Activated T-cell treated with anti-CD3 and anti-CD28 coated beads, Interleukin-2, amount 50 U/mL, for 4 hours (primary cell): Measurements from ENCODE around the gene PSENEN. TPM values are rescaled to one million over a fixed set of nuclear protein-coding genes. Genes with fewer than 3 reads are reported as not detected.
A peak's percentile ranks its signal among the peaks of the same experiment; 100 is the strongest.
"Not testable (repeated sequence)": the region's sequence is repeated elsewhere in the genome, so short reads cannot be mapped to it uniquely, and the experiment has no call there.

Experiments
- ATAC-seq, 2 donors: fragments of 200-7000 bp; cut with Tn5 transposase; one replicate each; pipeline ENCODE4 v1.10.0; 2021
- DNase-seq: peaks from one replicate; pipeline ENCODE4 v3.0.0-alpha.2; 2020
- H3K27me3 Mint-ChIP-seq: one replicate; pipeline ENCODE4 v1.8.0; 2021; ENCODE audit warnings: low read depth, mixed read lengths
- H3K36me3 Mint-ChIP-seq: one replicate; pipeline ENCODE4 v1.8.0; 2022; ENCODE audit warnings: mixed read lengths; ENCODE audit not compliant: insufficient read depth
- H3K4me1 Mint-ChIP-seq: one replicate; pipeline ENCODE4 v1.8.0; 2021; ENCODE audit warnings: low read depth, mixed read lengths
- H3K4me3 Mint-ChIP-seq: one replicate; pipeline ENCODE4 v1.8.0; 2021; ENCODE audit warnings: mild to moderate bottlenecking, moderate library complexity, mixed read lengths
- H3K9me3 Mint-ChIP-seq: one replicate; pipeline ENCODE4 v1.8.0; 2021; ENCODE audit warnings: mixed read lengths
- total RNA-seq, 3 donors: library from RNA; stranded (reverse); gene quantifications; one replicate each; pipeline ENCODE4 v1.2.1, GENCODE V29; 2021

Gene PSENEN
- total RNA-seq, 3 donors from 2014 or later: 46.1 to 49.3 (median 47.9) TPM

DNA sequence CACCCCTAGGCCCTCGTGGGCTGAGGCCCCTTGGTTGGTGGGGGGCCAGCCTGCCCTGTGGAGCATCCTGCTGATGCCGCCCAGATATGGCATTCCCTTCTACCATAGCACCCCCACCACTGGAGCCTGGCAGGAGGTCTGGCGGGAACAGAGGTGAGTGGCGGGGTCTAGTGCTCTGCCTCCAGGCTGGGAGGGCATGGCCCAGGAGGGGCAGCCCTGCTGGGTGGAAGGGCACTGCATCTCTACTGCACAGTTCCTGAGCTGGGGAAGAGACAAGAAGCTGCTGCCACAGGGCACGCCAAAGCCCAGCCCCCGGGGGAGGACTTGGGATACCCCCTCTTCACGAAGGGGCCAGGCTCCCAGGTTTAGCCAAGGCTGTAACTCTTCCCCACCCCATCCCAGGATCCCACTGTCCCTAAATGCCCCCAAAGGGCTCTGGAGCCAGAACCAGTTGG lies 30.1 kb upstream of the PSENEN start:
- Mint-ChIP-seq H3K4me1 (peaks cover 63% of the 10 kb centered on the region), H3K9me3 (no peaks in the 10 kb centered on the region), H3K27me3 (no peaks in the 10 kb centered on the region), H3K4me3 (peak overlapping the region; percentile 91), H3K36me3 (peaks cover 14% of the 10 kb centered on the region)
- DNase-seq (no peak), ATAC-seq (no peak)

DNA sequence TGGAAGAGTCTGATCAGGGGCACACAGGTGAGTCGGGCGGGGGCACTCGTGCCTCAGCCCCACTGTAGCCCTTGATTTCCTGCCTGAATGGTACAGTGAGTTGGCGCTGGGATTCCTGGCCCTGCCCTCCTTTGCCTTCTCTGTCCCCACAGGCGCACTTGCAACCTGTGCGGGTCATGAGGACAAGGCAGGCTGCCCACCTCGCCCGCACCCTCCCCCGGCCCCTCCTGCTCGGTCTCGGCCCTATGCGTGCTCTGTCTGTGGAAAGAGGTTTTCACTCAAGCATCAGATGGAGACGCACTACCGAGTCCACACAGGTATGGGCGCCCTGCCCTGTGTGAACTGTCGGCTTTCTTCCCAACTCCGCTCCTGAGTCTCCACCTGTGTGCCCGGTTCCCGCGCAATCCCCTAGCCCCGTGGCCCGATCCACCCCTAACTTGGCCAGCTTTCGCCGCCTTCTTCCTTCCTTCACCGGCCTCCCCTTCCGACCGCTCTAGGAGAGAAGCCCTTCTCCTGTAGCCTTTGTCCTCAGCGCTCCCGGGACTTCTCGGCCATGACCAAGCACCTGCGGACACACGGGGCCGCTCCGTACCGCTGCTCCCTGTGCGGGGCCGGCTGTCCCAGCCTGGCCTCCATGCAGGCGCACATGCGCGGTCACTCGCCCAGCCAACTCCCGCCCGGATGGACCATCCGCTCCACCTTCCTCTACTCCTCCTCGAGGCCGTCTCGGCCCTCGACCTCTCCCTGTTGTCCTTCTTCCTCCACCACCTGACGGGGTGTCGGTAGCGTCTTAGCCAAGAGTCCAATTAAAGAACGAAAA lies 29.3 kb upstream of the PSENEN start:
- H3K9me3 Mint-ChIP-seq: no peaks in the 10 kb centered on the region
- ATAC-seq (no peak), DNase-seq (no peak)
- H3K4me1 Mint-ChIP-seq: peaks cover 56% of the 10 kb centered on the region
- peak overlapping the region; percentile 91 for H3K4me3 Mint-ChIP-seq
- no peaks in the 10 kb centered on the region for H3K27me3 Mint-ChIP-seq
- peaks cover 14% of the 10 kb centered on the region for H3K36me3 Mint-ChIP-seq

DNA sequence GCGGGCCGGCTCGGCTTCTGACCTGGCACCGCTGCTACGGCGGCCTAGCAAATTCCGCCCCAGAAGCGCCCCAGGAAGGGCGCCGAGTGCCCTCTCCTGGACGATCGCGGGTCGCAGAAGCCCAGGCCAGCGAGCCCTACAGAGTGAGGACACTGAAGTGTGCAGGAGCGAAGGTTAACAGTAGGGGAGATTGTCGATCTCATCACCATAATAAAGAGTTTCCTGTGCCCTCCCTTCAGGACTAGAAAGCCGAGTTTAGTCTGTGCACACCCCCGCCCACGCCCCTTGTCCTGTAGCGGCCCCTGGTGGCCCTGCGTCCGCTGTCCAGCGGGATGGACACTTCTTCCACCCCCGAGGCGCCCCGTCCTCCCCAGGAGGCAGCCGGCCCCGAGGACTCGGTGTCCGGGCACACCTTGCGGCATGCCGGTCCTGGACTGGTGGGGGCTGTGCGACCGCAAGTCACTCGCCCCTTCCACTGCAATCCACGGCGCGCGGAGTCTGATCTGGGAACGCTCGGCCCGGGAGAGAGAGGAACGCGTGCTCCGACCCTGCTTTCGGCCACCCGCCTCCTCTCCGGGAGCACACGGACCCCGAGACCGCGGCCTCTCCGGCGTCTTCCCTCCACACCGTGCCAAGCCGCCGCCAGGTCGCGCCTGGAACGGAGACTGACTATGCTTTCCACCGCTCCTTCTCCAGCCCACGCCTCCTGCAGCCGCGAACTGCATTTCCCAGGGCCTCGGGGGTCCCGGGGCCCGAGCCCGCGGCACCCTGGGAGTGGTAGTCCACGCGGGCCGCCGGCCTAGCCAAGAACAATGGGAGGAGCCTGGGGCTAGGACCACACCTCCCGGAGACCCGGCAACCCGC lies 28.4 kb upstream of the PSENEN start:
- ATAC-seq (peak; percentile 76 to 79), DNase-seq (peak; percentile 95)
- H3K9me3 Mint-ChIP-seq: no peaks in the 10 kb centered on the region
- H3K4me1 Mint-ChIP-seq: peaks cover 53% of the 10 kb centered on the region
- H3K4me3 Mint-ChIP-seq: peak overlapping the region; percentile 91
- peaks cover 14% of the 10 kb centered on the region for H3K36me3 Mint-ChIP-seq
- H3K27me3 Mint-ChIP-seq: no peaks in the 10 kb centered on the region

DNA sequence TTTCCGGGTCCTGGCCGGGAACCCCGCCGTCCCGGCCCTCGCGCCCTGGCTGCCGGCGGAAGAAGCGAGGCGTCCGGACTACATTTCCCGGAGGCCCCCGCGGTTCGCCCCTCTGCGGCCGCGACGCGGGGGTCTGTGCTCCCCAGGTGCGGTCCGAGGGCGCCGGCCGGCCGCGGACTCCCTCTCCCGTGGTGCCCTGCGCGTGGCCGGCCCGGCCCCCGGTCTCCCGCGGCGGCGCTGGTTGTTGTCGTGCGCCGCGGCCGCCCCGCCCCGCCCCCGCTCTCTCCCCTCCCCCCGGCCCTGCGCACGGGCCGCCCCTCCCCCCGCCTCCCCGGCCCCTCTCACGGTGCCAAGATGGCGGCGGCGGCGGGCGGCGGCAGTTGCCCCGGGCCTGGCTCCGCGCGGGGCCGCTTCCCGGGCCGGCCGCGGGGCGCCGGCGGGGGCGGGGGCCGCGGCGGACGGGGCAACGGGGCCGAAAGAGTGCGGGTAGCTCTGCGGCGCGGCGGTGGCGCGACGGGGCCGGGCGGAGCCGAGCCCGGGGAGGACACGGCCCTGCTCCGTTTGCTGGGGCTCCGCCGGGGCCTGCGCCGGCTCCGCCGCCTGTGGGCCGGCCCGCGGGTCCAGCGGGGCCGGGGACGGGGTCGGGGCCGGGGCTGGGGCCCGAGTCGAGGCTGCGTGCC lies 27.6 kb upstream of the PSENEN start, which contains the start of gene KMT2B:
Gene KMT2B (plus strand): TSS at position 339 of the 680 bp plus-strand sequence. CDS start 16 bp downstream, at position 355.
- H3K4me1 Mint-ChIP-seq: peaks cover 45% of the 10 kb centered on the region
- H3K9me3 Mint-ChIP-seq: no peaks in the 10 kb centered on the region

DNA sequence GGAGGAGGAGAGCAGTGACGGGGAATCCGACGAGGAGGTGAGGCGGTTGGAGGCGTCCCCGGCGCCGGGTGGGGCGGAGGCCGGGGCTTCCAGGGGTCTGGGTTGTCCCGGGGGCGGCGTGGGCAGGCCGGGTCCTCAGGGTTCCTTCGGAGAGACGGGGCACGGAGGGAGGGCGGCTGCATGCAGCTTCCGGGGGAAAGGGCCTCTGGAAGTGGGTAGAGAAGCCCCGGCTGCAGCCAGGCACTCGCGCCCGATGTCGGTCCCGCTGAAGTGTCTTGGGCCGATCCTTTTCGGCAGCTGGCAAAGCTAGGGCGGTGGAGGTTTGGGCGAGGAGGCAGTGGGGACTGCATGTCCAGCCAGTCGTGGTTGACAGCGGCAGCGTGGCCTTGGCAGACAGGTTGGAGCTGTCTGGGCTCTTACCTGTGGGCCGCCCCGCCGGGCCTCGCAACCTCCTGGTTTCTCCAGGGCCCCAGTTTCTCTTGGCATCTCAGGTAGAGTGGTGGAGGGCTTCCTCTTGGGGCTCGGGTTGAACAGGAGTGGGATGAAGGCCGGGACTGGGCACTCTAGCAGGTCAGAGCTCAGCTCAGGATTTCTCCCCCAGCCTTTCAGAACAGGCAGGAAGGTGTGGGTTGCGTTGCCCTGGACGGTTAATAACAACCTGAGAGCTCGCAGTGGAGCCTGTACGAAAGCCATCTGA lies 27.0 kb upstream of the PSENEN start:
- peak; percentile 50 for DNase-seq
- Mint-ChIP-seq H3K36me3 (peaks cover 25% of the 10 kb centered on the region), H3K4me3 (peak overlapping the region; percentile 90), H3K9me3 (no peaks in the 10 kb centered on the region), H3K27me3 (no peaks in the 10 kb centered on the region), H3K4me1 (peaks cover 41% of the 10 kb centered on the region)
- ATAC-seq: peak; percentile 0 to 2

More for the DNA sequence above, 27.6 kb upstream of the PSENEN start, which contains the start of gene KMT2B:
- DNase-seq (no peak), ATAC-seq (peak; percentile 1 to 41)
- no peaks in the 10 kb centered on the region for H3K27me3 Mint-ChIP-seq
- peaks cover 20% of the 10 kb centered on the region for H3K36me3 Mint-ChIP-seq
- H3K4me3 Mint-ChIP-seq: peak within 1 kb of the TSS; percentile 91

DNA sequence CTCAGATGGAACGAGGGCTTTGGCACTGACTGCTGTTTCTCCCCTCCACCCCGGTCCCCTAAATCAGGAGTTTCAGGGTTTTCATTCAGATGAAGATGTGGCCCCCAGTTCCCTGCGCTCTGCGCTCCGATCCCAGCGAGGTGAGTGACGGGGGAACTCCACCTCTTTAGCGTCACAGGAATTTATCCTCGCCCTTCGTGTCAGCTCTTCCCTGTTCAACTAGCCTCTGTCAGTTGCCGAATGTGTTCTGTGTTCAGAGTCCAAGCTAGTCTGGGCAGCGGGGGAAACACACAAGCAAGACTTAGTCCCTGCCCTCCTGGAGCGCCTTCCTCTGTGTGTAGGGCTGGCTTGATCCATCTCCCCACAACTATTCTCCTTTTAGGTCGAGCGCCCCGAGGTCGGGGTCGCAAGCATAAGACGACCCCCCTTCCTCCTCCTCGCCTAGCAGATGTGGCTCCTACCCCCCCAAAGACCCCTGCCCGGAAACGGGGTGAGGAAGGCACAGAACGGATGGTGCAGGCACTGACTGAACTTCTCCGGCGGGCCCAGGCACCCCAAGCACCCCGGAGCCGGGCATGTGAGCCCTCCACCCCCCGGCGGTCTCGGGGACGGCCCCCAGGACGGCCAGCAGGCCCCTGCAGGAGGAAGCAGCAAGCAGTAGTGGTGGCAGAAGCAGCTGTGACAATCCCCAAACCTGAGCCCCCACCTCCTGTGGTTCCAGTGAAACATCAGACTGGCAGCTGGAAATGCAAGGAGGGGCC lies 25.9 kb upstream of the PSENEN start:
- ATAC-seq (no peak), DNase-seq (no peak)
- Mint-ChIP-seq H3K27me3 (no peaks in the 10 kb centered on the region), H3K36me3 (peaks cover 27% of the 10 kb centered on the region), H3K9me3 (no peaks in the 10 kb centered on the region), H3K4me1 (peaks cover 30% of the 10 kb centered on the region), H3K4me3 (peak overlapping the region; percentile 90)

DNA sequence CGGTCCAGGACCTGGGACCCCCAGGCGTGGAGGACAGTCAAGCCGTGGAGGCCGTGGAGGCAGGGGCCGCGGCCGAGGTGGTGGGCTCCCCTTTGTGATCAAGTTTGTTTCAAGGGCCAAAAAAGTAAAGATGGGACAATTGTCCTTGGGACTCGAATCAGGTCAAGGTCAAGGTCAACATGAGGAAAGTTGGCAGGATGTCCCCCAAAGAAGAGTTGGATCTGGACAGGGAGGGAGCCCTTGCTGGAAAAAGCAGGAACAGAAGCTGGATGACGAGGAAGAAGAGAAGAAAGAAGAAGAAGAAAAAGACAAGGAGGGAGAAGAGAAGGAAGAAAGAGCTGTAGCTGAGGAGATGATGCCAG lies 25.3 kb upstream of the PSENEN start:
- no peak for ATAC-seq
- Mint-ChIP-seq H3K4me3 (peak overlapping the region; percentile 2), H3K4me1 (peaks cover 25% of the 10 kb centered on the region), H3K27me3 (no peaks in the 10 kb centered on the region), H3K36me3 (peaks cover 31% of the 10 kb centered on the region), H3K9me3 (no peaks in the 10 kb centered on the region)
- no peak for DNase-seq

DNA sequence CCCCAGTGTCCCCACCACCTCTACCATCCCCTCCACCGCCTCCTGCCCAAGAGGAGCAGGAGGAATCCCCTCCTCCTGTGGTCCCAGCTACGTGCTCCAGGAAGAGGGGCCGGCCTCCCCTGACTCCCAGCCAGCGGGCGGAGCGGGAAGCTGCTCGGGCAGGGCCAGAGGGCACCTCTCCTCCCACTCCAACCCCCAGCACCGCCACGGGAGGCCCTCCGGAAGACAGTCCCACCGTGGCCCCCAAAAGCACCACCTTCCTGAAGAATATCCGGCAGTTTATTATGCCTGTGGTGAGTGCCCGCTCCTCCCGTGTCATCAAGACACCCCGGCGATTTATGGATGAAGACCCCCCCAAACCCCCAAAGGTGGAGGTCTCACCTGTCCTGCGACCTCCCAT lies 24.8 kb upstream of the PSENEN start:
- H3K4me1 Mint-ChIP-seq: peaks cover 25% of the 10 kb centered on the region
- no peaks in the 10 kb centered on the region for H3K9me3 Mint-ChIP-seq
- H3K36me3 Mint-ChIP-seq: peaks cover 36% of the 10 kb centered on the region
- ATAC-seq: no peak
- no peak overlapping the region for H3K4me3 Mint-ChIP-seq
- no peaks in the 10 kb centered on the region for H3K27me3 Mint-ChIP-seq
- no peak for DNase-seq

DNA sequence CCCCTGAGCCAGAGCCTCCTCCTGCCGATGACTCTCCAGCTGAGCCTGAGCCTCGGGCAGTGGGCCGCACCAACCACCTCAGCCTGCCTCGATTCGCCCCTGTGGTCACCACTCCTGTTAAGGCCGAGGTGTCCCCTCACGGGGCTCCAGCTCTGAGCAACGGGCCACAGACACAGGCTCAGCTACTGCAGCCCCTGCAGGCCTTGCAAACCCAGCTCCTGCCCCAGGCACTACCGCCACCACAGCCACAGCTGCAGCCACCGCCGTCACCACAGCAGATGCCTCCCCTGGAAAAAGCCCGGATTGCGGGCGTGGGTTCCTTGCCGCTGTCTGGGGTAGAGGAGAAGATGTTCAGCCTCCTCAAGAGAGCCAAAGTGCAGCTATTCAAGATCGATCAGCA lies 24.1 kb upstream of the PSENEN start:
- H3K4me1 Mint-ChIP-seq: peaks cover 17% of the 10 kb centered on the region
- H3K4me3 Mint-ChIP-seq: no peak overlapping the region
- ATAC-seq: no peak

DNA sequence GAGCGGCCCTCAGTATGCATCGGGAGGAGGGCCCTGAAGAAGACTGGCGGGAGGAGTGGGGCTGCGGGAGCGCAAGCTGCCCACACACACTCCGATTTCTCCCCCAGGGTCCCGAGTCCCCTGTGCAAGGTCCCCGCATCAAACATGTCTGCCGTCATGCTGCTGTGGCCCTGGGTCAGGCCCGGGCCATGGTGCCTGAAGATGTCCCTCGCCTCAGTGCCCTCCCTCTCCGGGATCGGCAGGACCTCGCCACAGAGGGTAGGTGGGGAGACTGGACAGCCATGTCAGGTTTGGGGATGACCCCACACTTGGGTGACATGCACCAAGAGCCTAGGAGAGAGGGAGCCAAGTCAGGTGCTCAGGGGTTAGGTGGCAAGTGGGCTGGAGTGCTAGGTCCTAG lies 23.0 kb upstream of the PSENEN start:
- peaks cover 42% of the 10 kb centered on the region for H3K36me3 Mint-ChIP-seq
- DNase-seq (no peak), ATAC-seq (no peak)
- peaks cover 14% of the 10 kb centered on the region for H3K4me1 Mint-ChIP-seq
- H3K9me3 Mint-ChIP-seq: no peaks in the 10 kb centered on the region
- H3K4me3 Mint-ChIP-seq: no peak overlapping the region
- H3K27me3 Mint-ChIP-seq: no peaks in the 10 kb centered on the region

More for the DNA sequence above, 24.1 kb upstream of the PSENEN start:
- H3K27me3 Mint-ChIP-seq: no peaks in the 10 kb centered on the region
- peaks cover 42% of the 10 kb centered on the region for H3K36me3 Mint-ChIP-seq
- no peaks in the 10 kb centered on the region for H3K9me3 Mint-ChIP-seq
- DNase-seq: no peak

DNA sequence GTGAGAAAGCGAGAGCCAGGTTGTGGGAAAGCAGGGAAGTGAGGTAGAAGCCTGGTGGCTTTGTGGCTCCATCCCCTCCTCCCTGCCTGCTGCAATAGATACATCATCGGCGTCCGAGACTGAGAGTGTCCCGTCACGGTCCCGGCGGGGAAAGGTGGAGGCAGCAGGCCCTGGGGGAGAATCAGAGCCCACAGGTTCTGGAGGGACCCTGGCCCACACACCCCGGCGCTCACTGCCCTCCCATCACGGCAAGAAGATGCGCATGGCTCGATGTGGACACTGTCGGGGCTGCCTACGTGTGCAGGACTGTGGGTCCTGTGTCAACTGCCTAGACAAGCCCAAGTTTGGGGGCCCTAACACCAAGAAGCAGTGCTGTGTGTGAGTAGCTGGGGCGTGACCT lies 22.6 kb upstream of the PSENEN start:
- no peak for ATAC-seq
- Mint-ChIP-seq H3K9me3 (no peaks in the 10 kb centered on the region), H3K27me3 (no peaks in the 10 kb centered on the region), H3K4me1 (peaks cover 14% of the 10 kb centered on the region), H3K4me3 (no peak overlapping the region), H3K36me3 (peaks cover 42% of the 10 kb centered on the region)
- DNase-seq: no peak

DNA sequence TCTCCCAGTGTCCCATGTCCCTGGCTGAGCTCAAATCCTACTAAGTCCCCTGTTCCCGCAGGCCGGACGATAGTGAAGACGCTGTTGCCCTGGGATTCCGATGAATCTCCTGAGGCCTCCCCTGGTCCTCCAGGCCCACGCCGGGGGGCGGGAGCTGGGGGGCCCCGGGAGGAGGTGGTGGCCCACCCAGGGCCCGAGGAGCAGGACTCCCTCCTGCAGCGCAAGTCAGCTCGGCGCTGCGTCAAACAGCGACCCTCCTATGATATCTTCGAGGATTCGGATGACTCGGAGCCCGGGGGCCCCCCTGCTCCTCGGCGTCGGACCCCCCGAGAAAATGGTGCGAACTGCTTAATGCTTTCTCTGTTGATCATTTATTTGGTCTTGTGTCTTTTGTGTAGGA lies 21.8 kb upstream of the PSENEN start:
- H3K36me3 Mint-ChIP-seq: peaks cover 50% of the 10 kb centered on the region
- no peak for DNase-seq
- peaks cover 14% of the 10 kb centered on the region for H3K4me1 Mint-ChIP-seq
- ATAC-seq: no peak
- no peaks in the 10 kb centered on the region for H3K27me3 Mint-ChIP-seq
- no peaks in the 10 kb centered on the region for H3K9me3 Mint-ChIP-seq
- no peak overlapping the region for H3K4me3 Mint-ChIP-seq

DNA sequence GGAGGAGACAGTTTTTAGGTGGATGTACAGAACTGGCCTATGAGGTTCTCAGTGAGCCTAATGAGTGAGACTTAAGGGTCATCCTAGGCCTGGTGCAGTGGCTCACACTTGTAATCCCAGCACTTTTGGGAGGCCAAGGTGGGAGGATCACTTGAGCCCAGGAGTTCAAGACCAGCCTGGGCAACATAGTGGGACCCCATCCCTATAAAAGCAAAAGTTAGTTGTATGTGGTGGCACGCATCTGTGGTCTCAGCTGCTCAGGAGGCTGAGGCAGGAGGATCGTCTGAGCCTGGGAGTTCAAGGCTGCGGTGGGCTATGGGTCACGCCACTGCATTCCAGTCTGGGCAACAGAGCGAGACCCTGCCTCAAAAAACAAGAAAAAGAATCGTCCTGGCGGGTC lies 21.3 kb upstream of the PSENEN start:
- Mint-ChIP-seq H3K36me3 (peaks cover 50% of the 10 kb centered on the region), H3K4me1 (peaks cover 12% of the 10 kb centered on the region)
- not testable (repeated sequence) for H3K9me3 Mint-ChIP-seq, DNase-seq, ATAC-seq, H3K27me3 Mint-ChIP-seq, H3K4me3 Mint-ChIP-seq
